Endothelial cell of umbilical vein (primary cell): Measurements from ENCODE around the gene ACTN1. TPM values are rescaled to one million over a fixed set of nuclear protein-coding genes. Genes with fewer than 3 reads are reported as not detected.

Experiments used
- BruUV-seq: library from RNA; stranded (reverse); fragments of 400-500 nt; replicated peaks from 2 replicates; lab custom pipeline; 2021; lab: Mats Ljungman, UMichigan
- CTCF ChIA-PET: fragments of 300-600, 350-600 bp; sonication (Branson Sonifier 250); formaldehyde crosslinking; loops from one replicate; lab custom pipeline; 2021; ENCODE audit warnings: antibody characterized with exemption, inconsistent platforms; lab: Charles Lee
- POLR2A ChIA-PET: fragments of 300-600, 350-600 bp; sonication (Branson Sonifier 250); formaldehyde crosslinking; loops from one replicate; lab custom pipeline; 2021; ENCODE audit warnings: antibody characterized with exemption, inconsistent platforms; lab: Charles Lee
- DNase-seq: peaks from one replicate; pipeline ENCODE4 v3.0.0-alpha.2; 2011; ENCODE audit warnings: low read depth, low spot score
- FAIRE-seq: peaks from 2 replicates; lab custom pipeline; 2011; peaks lifted over from hg19 to GRCh38; lab: Jason Lieb, UNC
- H2AFZ ChIP-seq: 2 replicates; pipeline ENCODE4 v1.6.0; 2012; ENCODE audit warnings: low read depth, low read length, control low read depth, inconsistent platforms
- H3K27ac ChIP-seq: 2 replicates; pipeline ENCODE4 v1.5.1; 2011; ENCODE audit warnings: low read depth, mild to moderate bottlenecking, control low read depth, low read length, moderate library complexity; ENCODE audit not compliant: insufficient read depth
- H3K27me3 ChIP-seq, 2 experiments: 2 replicates each; pipeline versions ENCODE4 v1.6.0 to v1.6.1; 2011; ENCODE audit warnings: low read length in 2 of 2, mixed read lengths in 1 of 2; ENCODE audit not compliant: control insufficient read depth in 2 of 2, insufficient read depth in 2 of 2
- H3K36me3 ChIP-seq, 2 experiments: 2 replicates in 1 of 2; 3 replicates in 1 of 2; pipeline ENCODE4 v1.5.1; 2011; ENCODE audit warnings: low read length in 2 of 2, mild to moderate bottlenecking in 1 of 2, moderate library complexity in 1 of 2; ENCODE audit not compliant: control insufficient read depth in 2 of 2, insufficient read depth in 2 of 2; ENCODE audit errors: extremely low read depth in 1 of 2
- H3K4me1 ChIP-seq: 3 replicates; pipeline ENCODE4 v1.5.1; 2011; ENCODE audit warnings: mild to moderate bottlenecking, low read length; ENCODE audit not compliant: control insufficient read depth, insufficient read depth; ENCODE audit errors: extremely low read depth
- H3K4me2 ChIP-seq: 2 replicates; pipeline ENCODE4 v1.6.1; 2011; ENCODE audit warnings: low read length, control low read depth, mixed read lengths; ENCODE audit not compliant: insufficient read depth
- H3K4me3 ChIP-seq, 3 experiments: fragments of 200-600 bp in 1 of 3; sonication (generic), shearing (Covaris generic) in 1 of 3; replicated peaks in 1 of 3; 2 replicates each; pipeline ENCODE4 v1.5.1; 2011 to 2016; ENCODE audit warnings: control low read depth in 3 of 3, low read length in 3 of 3, mild to moderate bottlenecking in 2 of 3, inconsistent platforms in 1 of 3, low read depth in 1 of 3, moderate library complexity in 1 of 3; ENCODE audit not compliant: insufficient read depth in 1 of 3
- H3K79me2 ChIP-seq: 2 replicates; pipeline ENCODE4 v1.6.0; 2012; ENCODE audit warnings: low read length, inconsistent platforms; ENCODE audit not compliant: control insufficient read depth, insufficient read depth
- H3K9ac ChIP-seq: replicated peaks from 2 replicates; pipeline ENCODE3; 2011; ENCODE audit warnings: low read length, control low read depth; ENCODE audit not compliant: insufficient read depth; ENCODE audit errors: extremely low read depth
- H3K9me1 ChIP-seq: replicated peaks from 3 replicates; pipeline ENCODE4 v1.6.0; 2011; ENCODE audit warnings: mild to moderate bottlenecking, low read length; ENCODE audit not compliant: control insufficient read depth, insufficient read depth; ENCODE audit errors: extremely low read depth
- H3K9me3 ChIP-seq: replicated peaks from 2 replicates; pipeline ENCODE4 v1.5.1; 2012; ENCODE audit warnings: low read length, inconsistent platforms; ENCODE audit not compliant: control insufficient read depth, insufficient read depth
- H4K20me1 ChIP-seq: replicated peaks from 2 replicates; pipeline ENCODE3; 2011; ENCODE audit warnings: mild to moderate bottlenecking, low read length; ENCODE audit not compliant: control insufficient read depth, insufficient read depth; ENCODE audit errors: extremely low read depth
- EZH2 ChIP-seq: IDR thresholded peaks from 2 replicates; pipeline ENCODE4 v1.6.1; 2012; ENCODE audit warnings: borderline replicate concordance, low read depth, mild to moderate bottlenecking, moderate library complexity, low read length, inconsistent platforms; ENCODE audit not compliant: severe bottlenecking
- FOS ChIP-seq: IDR thresholded peaks from 2 replicates; pipeline ENCODE4 v1.6.1; 2011; ENCODE audit warnings: mild to moderate bottlenecking, low read length, moderate library complexity, borderline replicate concordance; ENCODE audit not compliant: insufficient read depth
- GATA2 ChIP-seq: IDR thresholded peaks from 2 replicates; pipeline ENCODE4 v1.7.0; 2011; ENCODE audit warnings: low read depth, mild to moderate bottlenecking, moderate library complexity, mixed read lengths, low read length; ENCODE audit not compliant: insufficient read length, insufficient read depth
- JUN ChIP-seq: IDR thresholded peaks from 2 replicates; pipeline ENCODE4 v1.6.1; 2011; ENCODE audit warnings: borderline replicate concordance, low read depth; ENCODE audit not compliant: insufficient read length, insufficient read depth
- MYC ChIP-seq: IDR thresholded peaks from one replicate; pipeline ENCODE4 v1.6.1; 2011; ENCODE audit warnings: mild to moderate bottlenecking, low read depth, low read length
- POLR2A ChIP-seq: IDR thresholded peaks from 2 replicates; pipeline ENCODE4 v1.6.1; 2012; ENCODE audit warnings: low read depth, mild to moderate bottlenecking, control low read depth, low read length
- POLR2AphosphoS5 ChIP-seq: IDR thresholded peaks from 2 replicates; pipeline ENCODE4 v1.6.1; 2012; ENCODE audit warnings: low read depth, mild to moderate bottlenecking, control low read depth, low read length, moderate library complexity; ENCODE audit not compliant: insufficient read depth
- dilution Hi-C: fragments of 300-500 bp; cut with MboI; formaldehyde crosslinking; loops from one replicate; pipeline ENCODE4 v1.15.0; 2019; ENCODE audit warnings: low sequenced_read_pairs; ENCODE audit not compliant: extremely low pct_ligation_motif_present
- intact Hi-C: fragments of 100-400 bp; cut with micrococcal nuclease; formaldehyde crosslinking; loops from one replicate; pipeline ENCODE4 v1.10.0; 2022
- polyA plus RNA-seq, 4 experiments: library from polyadenylated mRNA; depleted of rRNA in 3 of 4; stranded (reverse) in 3 of 4; unstranded in 1 of 4; fragments of >200 nt; gene quantifications; 2 replicates each; pipeline versions ENCODE4 v1.2.1 to v1.2.3, GENCODE V29; 2011 to 2012; ENCODE audit warnings: missing spikeins in 1 of 4
- total RNA-seq: library from RNA; stranded (reverse); gene quantifications from 2 replicates; pipeline ENCODE4 v1.2.3, GENCODE V29; 2021
- TF ChIP-seq, protein P1 (sequence below), 2 donors: IDR thresholded peaks; 1 replicate in 1 of 2; 2 replicates in 1 of 2; pipeline ENCODE4 v1.5.1; 2011; ENCODE audit warnings: low read length in 2 of 2, mild to moderate bottlenecking in 2 of 2, moderate library complexity in 2 of 2, control low read depth in 1 of 2, inconsistent platforms in 1 of 2, low read depth in 1 of 2; ENCODE audit not compliant: insufficient read depth in 1 of 2; ENCODE audit errors: extremely low read depth in 1 of 2
- TF ChIP-seq, protein P2 (sequence below): IDR thresholded peaks from 2 replicates; pipeline ENCODE4 v1.6.1; 2011; ENCODE audit not compliant: insufficient read depth, insufficient read length

The ACTN1 gene
- total and polyA plus RNA-seq, 2 donors (not counting 3 experiments of a cell fraction or from before 2014, with no cell fraction given) = 442 to 463 TPM

DNA sequence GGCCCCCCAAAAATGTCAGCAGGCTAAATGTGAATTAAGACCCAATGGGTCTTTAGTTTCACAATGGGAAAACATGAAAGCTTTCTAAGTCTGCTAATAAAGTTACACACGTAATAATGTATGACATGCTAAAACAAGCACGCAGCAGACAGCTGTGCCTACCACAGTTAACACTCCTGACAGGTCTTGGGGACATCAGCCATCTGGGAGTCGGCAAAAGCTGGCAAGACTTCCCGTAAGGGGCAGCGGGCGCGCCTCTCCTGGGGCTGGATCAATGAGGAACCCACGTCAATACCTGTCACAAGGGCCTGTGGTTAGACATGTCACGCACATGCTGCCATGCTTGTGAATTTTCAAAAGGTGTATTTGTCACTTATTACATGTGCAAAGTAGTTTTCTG is 45.0 kb downstream of the ACTN1 start:
- BruUV-seq = no TSS peak
- H3K4me2 ChIP-seq = no peak overlapping the region
- dilution Hi-C loops (no loop called here), intact Hi-C loops (no loop called here)
- H4K20me1 ChIP-seq = peaks cover 6% of the 10 kb centered on the region
- POLR2A ChIA-PET = no interaction called here
- TF ChIP-seq, protein P1, sequence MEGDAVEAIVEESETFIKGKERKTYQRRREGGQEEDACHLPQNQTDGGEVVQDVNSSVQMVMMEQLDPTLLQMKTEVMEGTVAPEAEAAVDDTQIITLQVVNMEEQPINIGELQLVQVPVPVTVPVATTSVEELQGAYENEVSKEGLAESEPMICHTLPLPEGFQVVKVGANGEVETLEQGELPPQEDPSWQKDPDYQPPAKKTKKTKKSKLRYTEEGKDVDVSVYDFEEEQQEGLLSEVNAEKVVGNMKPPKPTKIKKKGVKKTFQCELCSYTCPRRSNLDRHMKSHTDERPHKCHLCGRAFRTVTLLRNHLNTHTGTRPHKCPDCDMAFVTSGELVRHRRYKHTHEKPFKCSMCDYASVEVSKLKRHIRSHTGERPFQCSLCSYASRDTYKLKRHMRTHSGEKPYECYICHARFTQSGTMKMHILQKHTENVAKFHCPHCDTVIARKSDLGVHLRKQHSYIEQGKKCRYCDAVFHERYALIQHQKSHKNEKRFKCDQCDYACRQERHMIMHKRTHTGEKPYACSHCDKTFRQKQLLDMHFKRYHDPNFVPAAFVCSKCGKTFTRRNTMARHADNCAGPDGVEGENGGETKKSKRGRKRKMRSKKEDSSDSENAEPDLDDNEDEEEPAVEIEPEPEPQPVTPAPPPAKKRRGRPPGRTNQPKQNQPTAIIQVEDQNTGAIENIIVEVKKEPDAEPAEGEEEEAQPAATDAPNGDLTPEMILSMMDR (IDR thresholded peaks at IDR 0.05; ENCODE audit: extremely low read depth in 1 of 2, insufficient read depth in 1 of 2, low read depth in 1 of 2, low read length in 2 of 2) = no peak
- TF ChIP-seq, protein P2, sequence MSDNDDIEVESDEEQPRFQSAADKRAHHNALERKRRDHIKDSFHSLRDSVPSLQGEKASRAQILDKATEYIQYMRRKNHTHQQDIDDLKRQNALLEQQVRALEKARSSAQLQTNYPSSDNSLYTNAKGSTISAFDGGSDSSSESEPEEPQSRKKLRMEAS = no peak
- TF ChIP-seq POLR2AphosphoS5 (no peak), FOS (no peak), JUN (no peak), EZH2 (no peak), MYC (no peak), POLR2A (no peak), GATA2 (no peak)
- no peak overlapping the region for H3K9ac ChIP-seq
- CTCF ChIA-PET = no interaction called here
- no peak overlapping the region for H3K4me3 ChIP-seq
- H3K27ac ChIP-seq = no peak overlapping the region
- H3K9me3 ChIP-seq = no peaks in the 10 kb centered on the region
- H3K79me2 ChIP-seq = peaks cover 97% of the 10 kb centered on the region
- peaks cover 37% of the 10 kb centered on the region for H3K4me1 ChIP-seq
- DNase-seq (no peak), FAIRE-seq (no peak)
- no peaks in the 10 kb centered on the region for H3K27me3 ChIP-seq
- H3K36me3 ChIP-seq = peaks cover 0 to 6% of the 10 kb centered on the region in 2 experiments
- H2AFZ ChIP-seq = no peak overlapping the region
- H3K9me1 ChIP-seq = no peaks in the 10 kb centered on the region
